K562 (cell line): Measurements from ENCODE around the gene MAP3K14. TPM values are rescaled to one million over a fixed set of nuclear protein-coding genes. Genes with fewer than 3 reads are reported as not detected.

Source experiments
- CBX1 ChIP-seq: sonication (generic); IDR thresholded peaks from 2 replicates; pipeline ENCODE4 v1.6.1; 2016; ENCODE audit warnings: antibody characterized with exemption, low read depth, mild to moderate bottlenecking
- CCNT2 ChIP-seq: IDR thresholded peaks from 2 replicates; pipeline ENCODE4 v1.6.1; 2011; ENCODE audit warnings: borderline replicate concordance, low read depth, mild to moderate bottlenecking, moderate library complexity, mixed read lengths, low read length; ENCODE audit not compliant: insufficient read length; ENCODE audit errors: extremely low read depth
- CXXC5 ChIP-seq: fragments of 250-450 bp; sonication (Bioruptor Pico); IDR thresholded peaks from 2 replicates; pipeline ENCODE4 v1.8.0; 2022; ENCODE audit warnings: inconsistent platforms, mild to moderate bottlenecking, moderate library complexity
- ETV1 ChIP-seq: fragments of 450-650 bp; conservative IDR thresholded peaks from 2 replicates; pipeline ENCODE4 v1.6.1; 2016; ENCODE audit warnings: missing genetic modification characterization, control low read depth, low read depth, missing compliant biosample characterization
- EWSR1 ChIP-seq: fragments of 450-650 bp; IDR thresholded peaks from 2 replicates; pipeline ENCODE4 v1.6.1; 2018; ENCODE audit warnings: borderline replicate concordance, mild to moderate bottlenecking, low read depth, moderate library complexity; ENCODE audit not compliant: partially characterized antibody
- JUNB ChIP-seq: fragments of 450-650 bp; formaldehyde crosslinking; conservative IDR thresholded peaks from 2 replicates; pipeline ENCODE4 v1.4.0; 2020; ENCODE audit warnings: mild to moderate bottlenecking
- LCOR ChIP-seq: sonication (generic); formaldehyde crosslinking; IDR thresholded peaks from 2 replicates; pipeline ENCODE4 v1.8.0; 2022; ENCODE audit warnings: mild to moderate bottlenecking, missing genetic modification reagents
- MIER1 ChIP-seq: fragments of 450-650 bp; IDR thresholded peaks from 2 replicates; pipeline ENCODE4 v1.6.1; 2016; ENCODE audit warnings: antibody characterized with exemption, mild to moderate bottlenecking, low read depth
- NFATC3 ChIP-seq: fragments of 450-650 bp; IDR thresholded peaks from 2 replicates; pipeline ENCODE4 v1.6.1; 2017; ENCODE audit warnings: mild to moderate bottlenecking
- NFRKB ChIP-seq: fragments of 450-650 bp; IDR thresholded peaks from 2 replicates; pipeline ENCODE4 v1.6.1; 2016; ENCODE audit warnings: low read depth
- POLR2AphosphoS5 ChIP-seq: IDR thresholded peaks from 2 replicates; pipeline ENCODE4 v1.6.1; 2011; ENCODE audit warnings: mild to moderate bottlenecking, low read depth, low read length, moderate library complexity; ENCODE audit not compliant: control insufficient read depth, insufficient read depth
- POLR2H ChIP-seq: IDR thresholded peaks from 2 replicates; pipeline ENCODE4 v1.6.1; 2016; ENCODE audit warnings: missing genetic modification characterization, low read depth, mild to moderate bottlenecking, control low read depth, missing compliant biosample characterization, moderate library complexity
- SIN3A ChIP-seq, 2 experiments: fragments of 150-350 bp in 1 of 2; IDR thresholded peaks; 2 replicates each; pipeline ENCODE4 v1.6.1; 2011 to 2016; ENCODE audit warnings: borderline replicate concordance in 2 of 2, low read depth in 2 of 2, low read length in 2 of 2, mild to moderate bottlenecking in 2 of 2, moderate library complexity in 2 of 2; ENCODE audit not compliant: control insufficient read depth in 1 of 2
- SREBF2 ChIP-seq: sonication (generic); formaldehyde crosslinking; IDR thresholded peaks from 2 replicates; pipeline ENCODE4 v1.4.0; 2020; ENCODE audit warnings: mild to moderate bottlenecking, missing genetic modification reagents
- TAF9B ChIP-seq: fragments of 450-650 bp; IDR thresholded peaks from 2 replicates; pipeline ENCODE4 v1.6.1; 2018; ENCODE audit warnings: mild to moderate bottlenecking; ENCODE audit not compliant: partially characterized antibody
- ZBED1 ChIP-seq: IDR thresholded peaks from 2 replicates; pipeline ENCODE4 v1.6.1; 2014
- ZFP1 ChIP-seq: fragments of 450-650 bp; formaldehyde crosslinking; IDR thresholded peaks from 2 replicates; pipeline ENCODE4 v1.4.0; 2020; ENCODE audit warnings: mild to moderate bottlenecking, mixed read lengths
- ZNF146 ChIP-seq: IDR thresholded peaks from one replicate; pipeline ENCODE4 v1.6.1; 2018; ENCODE audit warnings: missing compliant biosample characterization; ENCODE audit not compliant: unreplicated experiment
- ZNF224 ChIP-seq: sonication (generic); formaldehyde crosslinking; IDR thresholded peaks from 2 replicates; pipeline ENCODE4 v1.8.0; 2022; ENCODE audit warnings: mild to moderate bottlenecking, missing genetic modification reagents
- ZNF23 ChIP-seq: fragments of 250-450 bp; sonication (Bioruptor Pico); IDR thresholded peaks from 2 replicates; pipeline ENCODE4 v1.4.0; 2020; ENCODE audit warnings: mild to moderate bottlenecking
- ZNF3 ChIP-seq: fragments of 250-450 bp; sonication (Bioruptor Pico); IDR thresholded peaks from 2 replicates; pipeline ENCODE4 v1.5.0; 2021; ENCODE audit warnings: mild to moderate bottlenecking, moderate library complexity
- polyA plus RNA-seq, 8 experiments: library from polyadenylated mRNA; depleted of rRNA in 4 of 8; stranded (reverse) in 5 of 8; unstranded in 3 of 8; fragments of >200 nt; fragmentation: Nextera tagmentation in 2 of 8; fragmentation: Illumina TruSeq in 1 of 8; extraction: Ambion mirVana in 2 of 8; extraction: Trizol in 1 of 8; gene quantifications; 2 replicates each; pipeline versions ENCODE4 v1.2.1 to v1.2.3, GENCODE V29; 2011 to 2014; ENCODE audit warnings: inconsistent platforms in 1 of 8, missing spikeins in 1 of 8
- total RNA-seq, 7 experiments: library from RNA; depleted of rRNA in 6 of 7; stranded (reverse); fragments of >200 nt in 6 of 7; fragmentation: Illumina TruSeq in 2 of 7; extraction: Trizol in 2 of 7; gene quantifications; 2 replicates each; pipeline versions ENCODE4 v1.2.1 to v1.2.3, GENCODE V29; 2011 to 2021; ENCODE audit warnings: low replicate concordance in 1 of 7
- TF ChIP-seq, protein P1 (sequence below): sonication (generic); formaldehyde crosslinking; IDR thresholded peaks from 2 replicates; pipeline ENCODE4 v1.8.0; 2022; ENCODE audit warnings: missing genetic modification reagents, mild to moderate bottlenecking, borderline replicate concordance
- TF ChIP-seq, protein P2 (sequence below): fragments of 250-450 bp; sonication (Bioruptor Pico); IDR thresholded peaks from 2 replicates; pipeline ENCODE4 v1.8.0; 2022; ENCODE audit warnings: moderate library complexity, mild to moderate bottlenecking, inconsistent platforms
- TF ChIP-seq, protein P3 (sequence below): fragments of 150-350 bp; conservative IDR thresholded peaks from 2 replicates; pipeline ENCODE4 v1.6.1; 2014; ENCODE audit warnings: low read length

The MAP3K14 gene
- total and polyA plus RNA-seq, 9 of the 15 experiments (the other 6 are each of a cell fraction or from before 2014, with no cell fraction given), result 0.45 to 8.7 (median 3.2) TPM

DNA sequence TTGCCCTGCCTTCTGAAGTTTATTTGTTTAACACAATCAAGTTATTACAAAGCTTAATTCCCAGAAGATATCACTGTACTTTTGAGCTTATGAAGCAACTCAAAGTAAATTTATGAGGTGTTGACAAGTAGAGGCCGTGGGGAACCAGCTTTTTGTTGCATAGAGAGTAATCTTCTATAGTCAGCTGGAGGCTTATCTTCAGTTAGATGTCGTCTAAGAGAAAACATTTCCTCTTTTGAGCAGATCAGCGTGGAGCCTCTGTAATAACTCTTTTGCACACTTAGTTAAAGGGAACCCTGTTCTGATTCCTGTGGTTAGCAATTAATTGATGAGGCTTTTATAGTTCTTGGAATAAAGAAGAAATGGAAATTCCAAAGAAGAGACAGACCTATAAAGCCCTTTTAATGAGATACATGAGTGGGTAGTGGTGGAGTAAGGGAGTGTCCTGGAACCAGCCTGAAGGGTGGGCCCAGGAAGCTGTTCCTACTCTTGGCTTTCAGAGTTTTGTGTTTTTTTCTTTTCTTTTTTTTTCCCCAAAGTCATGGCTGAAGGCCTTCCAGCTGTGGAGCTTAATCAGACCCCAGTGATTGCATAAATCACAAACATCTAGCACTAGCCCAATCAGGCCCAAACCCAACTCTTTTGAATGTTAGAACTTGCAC is 28.9 kb upstream of the MAP3K14 start (continued):
- TF ChIP-seq CCNT2 (peak; percentile 98), NFATC3 (no peak), LCOR (CRISPR knock-in tag) (peak; percentile 76; the same call in 1 of the 2 replicates), SREBF2 (no peak), POLR2H (tag) (no peak), ZBED1 (peak; percentile 92; the same call in 1 of the 2 replicates), ZNF224 (CRISPR knock-in tag) (no peak), ETV1 (peak; percentile 92), CXXC5 (CRISPR knock-in tag) (peak; percentile 98), SIN3A (IDR thresholded peaks at IDR 0.05; ENCODE audit: borderline replicate concordance in 2 of 2, control insufficient read depth in 1 of 2, low read depth in 2 of 2, low read length in 2 of 2) (no peak), TAF9B (no peak), ZNF146 (CRISPR knock-in tag) (no peak), JUNB (CRISPR knock-in tag) (no peak), MIER1 (no peak), CBX1 (no peak), ZNF3 (CRISPR knock-in tag) (no peak), EWSR1 (no peak), ZNF23 (CRISPR knock-in tag) (no peak), ZFP1 (CRISPR knock-in tag) (no peak), NFRKB (no peak), POLR2AphosphoS5 (peak; percentile 91)
- TF ChIP-seq, protein P1, sequence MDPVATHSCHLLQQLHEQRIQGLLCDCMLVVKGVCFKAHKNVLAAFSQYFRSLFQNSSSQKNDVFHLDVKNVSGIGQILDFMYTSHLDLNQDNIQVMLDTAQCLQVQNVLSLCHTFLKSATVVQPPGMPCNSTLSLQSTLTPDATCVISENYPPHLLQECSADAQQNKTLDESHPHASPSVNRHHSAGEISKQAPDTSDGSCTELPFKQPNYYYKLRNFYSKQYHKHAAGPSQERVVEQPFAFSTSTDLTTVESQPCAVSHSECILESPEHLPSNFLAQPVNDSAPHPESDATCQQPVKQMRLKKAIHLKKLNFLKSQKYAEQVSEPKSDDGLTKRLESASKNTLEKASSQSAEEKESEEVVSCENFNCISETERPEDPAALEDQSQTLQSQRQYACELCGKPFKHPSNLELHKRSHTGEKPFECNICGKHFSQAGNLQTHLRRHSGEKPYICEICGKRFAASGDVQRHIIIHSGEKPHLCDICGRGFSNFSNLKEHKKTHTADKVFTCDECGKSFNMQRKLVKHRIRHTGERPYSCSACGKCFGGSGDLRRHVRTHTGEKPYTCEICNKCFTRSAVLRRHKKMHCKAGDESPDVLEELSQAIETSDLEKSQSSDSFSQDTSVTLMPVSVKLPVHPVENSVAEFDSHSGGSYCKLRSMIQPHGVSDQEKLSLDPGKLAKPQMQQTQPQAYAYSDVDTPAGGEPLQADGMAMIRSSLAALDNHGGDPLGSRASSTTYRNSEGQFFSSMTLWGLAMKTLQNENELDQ (CRISPR knock-in tag), result no peak
- TF ChIP-seq, protein P2, sequence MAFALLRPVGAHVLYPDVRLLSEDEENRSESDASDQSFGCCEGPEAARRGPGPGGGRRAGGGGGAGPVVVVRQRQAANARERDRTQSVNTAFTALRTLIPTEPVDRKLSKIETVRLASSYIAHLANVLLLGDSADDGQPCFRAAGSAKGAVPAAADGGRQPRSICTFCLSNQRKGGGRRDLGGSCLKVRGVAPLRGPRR (CRISPR knock-in tag), result no peak
- TF ChIP-seq, protein P3, sequence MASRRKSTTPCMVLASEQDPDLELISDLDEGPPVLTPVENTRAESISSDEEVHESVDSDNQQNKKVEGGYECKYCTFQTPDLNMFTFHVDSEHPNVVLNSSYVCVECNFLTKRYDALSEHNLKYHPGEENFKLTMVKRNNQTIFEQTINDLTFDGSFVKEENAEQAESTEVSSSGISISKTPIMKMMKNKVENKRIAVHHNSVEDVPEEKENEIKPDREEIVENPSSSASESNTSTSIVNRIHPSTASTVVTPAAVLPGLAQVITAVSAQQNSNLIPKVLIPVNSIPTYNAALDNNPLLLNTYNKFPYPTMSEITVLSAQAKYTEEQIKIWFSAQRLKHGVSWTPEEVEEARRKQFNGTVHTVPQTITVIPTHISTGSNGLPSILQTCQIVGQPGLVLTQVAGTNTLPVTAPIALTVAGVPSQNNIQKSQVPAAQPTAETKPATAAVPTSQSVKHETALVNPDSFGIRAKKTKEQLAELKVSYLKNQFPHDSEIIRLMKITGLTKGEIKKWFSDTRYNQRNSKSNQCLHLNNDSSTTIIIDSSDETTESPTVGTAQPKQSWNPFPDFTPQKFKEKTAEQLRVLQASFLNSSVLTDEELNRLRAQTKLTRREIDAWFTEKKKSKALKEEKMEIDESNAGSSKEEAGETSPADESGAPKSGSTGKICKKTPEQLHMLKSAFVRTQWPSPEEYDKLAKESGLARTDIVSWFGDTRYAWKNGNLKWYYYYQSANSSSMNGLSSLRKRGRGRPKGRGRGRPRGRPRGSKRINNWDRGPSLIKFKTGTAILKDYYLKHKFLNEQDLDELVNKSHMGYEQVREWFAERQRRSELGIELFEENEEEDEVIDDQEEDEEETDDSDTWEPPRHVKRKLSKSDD, result no peak
